MCF 10A (cell line): ENCODE measurements around the gene STPG3. TPM values are rescaled to one million over a fixed set of nuclear protein-coding genes. Genes with fewer than 3 reads are reported as not detected.

Experiments
- BruUV-seq: library from RNA; stranded (reverse); fragments of 400-500 nt; replicated peaks from 2 replicates; lab custom pipeline; 2021; lab: Mats Ljungman, UMichigan
- CTCF ChIA-PET: fragments of 300-600 bp; sonication (Branson Sonifier 250); formaldehyde crosslinking; extraction: SDS; loops from one replicate; lab custom pipeline; 2021; ENCODE audit warnings: antibody characterized with exemption, inconsistent platforms; lab: Yijun Ruan, JAX
- POLR2A ChIA-PET: fragments of 300-600, 350-650 bp; sonication (Branson Sonifier 250); formaldehyde crosslinking; extraction: SDS; loops from one replicate; lab custom pipeline; 2020; ENCODE audit warnings: antibody characterized with exemption, inconsistent platforms; lab: Yijun Ruan, JAX
- DNase-seq: peaks from one replicate; pipeline ENCODE4 v3.0.0-alpha.2; 2018; ENCODE audit not compliant: unreplicated experiment
- H3K27ac Mint-ChIP-seq: one replicate; pipeline ENCODE4 v1.8.0; 2022; ENCODE audit warnings: mild to moderate bottlenecking, low read depth, mixed read lengths; ENCODE audit not compliant: unreplicated experiment
- H3K27me3 Mint-ChIP-seq: one replicate; pipeline ENCODE4 v1.8.0; 2022; ENCODE audit warnings: mixed read lengths; ENCODE audit not compliant: insufficient read depth, unreplicated experiment
- H3K36me3 Mint-ChIP-seq: one replicate; pipeline ENCODE4 v1.8.0; 2022; ENCODE audit warnings: mild to moderate bottlenecking, moderate library complexity, mixed read lengths; ENCODE audit not compliant: insufficient read depth, unreplicated experiment
- H3K4me1 Mint-ChIP-seq: one replicate; pipeline ENCODE4 v1.8.0; 2022; ENCODE audit warnings: mixed read lengths; ENCODE audit not compliant: insufficient read depth, unreplicated experiment
- H3K4me3 Mint-ChIP-seq: one replicate; pipeline ENCODE4 v1.8.0; 2022; ENCODE audit warnings: mild to moderate bottlenecking, moderate library complexity, mixed read lengths; ENCODE audit not compliant: unreplicated experiment
- H3K9me3 Mint-ChIP-seq: one replicate; pipeline ENCODE4 v1.8.0; 2022; ENCODE audit warnings: mixed read lengths; ENCODE audit not compliant: unreplicated experiment
- intact Hi-C: fragments of 100-400 bp; cut with micrococcal nuclease; formaldehyde crosslinking; loops from 2 replicates; pipeline ENCODE4 v1.14.1; 2022
- total RNA-seq: library from RNA; stranded (reverse); gene quantifications from 2 replicates; pipeline ENCODE4 v1.2.3, GENCODE V29; 2022
- TF ChIP-seq, protein P1 (sequence below): fragments of 200-600 bp; IDR thresholded peaks from one replicate; pipeline ENCODE4 v1.8.0; 2022; ENCODE audit warnings: antibody characterized with exemption, mild to moderate bottlenecking; ENCODE audit not compliant: unreplicated experiment

The STPG3 gene
- total RNA-seq, 1 experiment from 2014 or later: not detected

GRCh38 chr9:137231372-137232039, 19.6 kb upstream of the STPG3 start:
- no peak overlapping the region for H3K4me3 Mint-ChIP-seq
- ChIA-PET POLR2A (interaction anchor here (0.8 kb wide), 1 partner anchor 9 kb away, joined by 3 read pairs; the partner anchor contains the start of gene TUBB4B), CTCF (no interaction called here)
- no peak overlapping the region for H3K27ac Mint-ChIP-seq
- peaks cover 11% of the 10 kb centered on the region for H3K4me1 Mint-ChIP-seq
- peaks cover 7% of the 10 kb centered on the region for H3K36me3 Mint-ChIP-seq
- TF ChIP-seq, protein P1, sequence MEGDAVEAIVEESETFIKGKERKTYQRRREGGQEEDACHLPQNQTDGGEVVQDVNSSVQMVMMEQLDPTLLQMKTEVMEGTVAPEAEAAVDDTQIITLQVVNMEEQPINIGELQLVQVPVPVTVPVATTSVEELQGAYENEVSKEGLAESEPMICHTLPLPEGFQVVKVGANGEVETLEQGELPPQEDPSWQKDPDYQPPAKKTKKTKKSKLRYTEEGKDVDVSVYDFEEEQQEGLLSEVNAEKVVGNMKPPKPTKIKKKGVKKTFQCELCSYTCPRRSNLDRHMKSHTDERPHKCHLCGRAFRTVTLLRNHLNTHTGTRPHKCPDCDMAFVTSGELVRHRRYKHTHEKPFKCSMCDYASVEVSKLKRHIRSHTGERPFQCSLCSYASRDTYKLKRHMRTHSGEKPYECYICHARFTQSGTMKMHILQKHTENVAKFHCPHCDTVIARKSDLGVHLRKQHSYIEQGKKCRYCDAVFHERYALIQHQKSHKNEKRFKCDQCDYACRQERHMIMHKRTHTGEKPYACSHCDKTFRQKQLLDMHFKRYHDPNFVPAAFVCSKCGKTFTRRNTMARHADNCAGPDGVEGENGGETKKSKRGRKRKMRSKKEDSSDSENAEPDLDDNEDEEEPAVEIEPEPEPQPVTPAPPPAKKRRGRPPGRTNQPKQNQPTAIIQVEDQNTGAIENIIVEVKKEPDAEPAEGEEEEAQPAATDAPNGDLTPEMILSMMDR: no peak
- DNase-seq: no peak
- intact Hi-C loops: no loop called here
- H3K9me3 Mint-ChIP-seq: no peaks in the 10 kb centered on the region
- no TSS peak for BruUV-seq
- no peaks in the 10 kb centered on the region for H3K27me3 Mint-ChIP-seq

- peaks cover 7% of the 10 kb centered on the region for H3K36me3 Mint-ChIP-seq
- ChIA-PET POLR2A (no interaction called here), CTCF (no interaction called here)
- no peak overlapping the region for H3K4me3 Mint-ChIP-seq
- no peak for DNase-seq
- H3K9me3 Mint-ChIP-seq: no peaks in the 10 kb centered on the region
- no peaks in the 10 kb centered on the region for H3K27me3 Mint-ChIP-seq
- no peak overlapping the region for H3K27ac Mint-ChIP-seq
- TF ChIP-seq, protein P1: no peak
- intact Hi-C loops: no loop called here
- H3K4me1 Mint-ChIP-seq: peaks cover 6% of the 10 kb centered on the region
- no TSS peak for BruUV-seq
These were observed 19.0 kb upstream of the STPG3 start for GRCh38 chr9:137232101-137232500.

DNA sequence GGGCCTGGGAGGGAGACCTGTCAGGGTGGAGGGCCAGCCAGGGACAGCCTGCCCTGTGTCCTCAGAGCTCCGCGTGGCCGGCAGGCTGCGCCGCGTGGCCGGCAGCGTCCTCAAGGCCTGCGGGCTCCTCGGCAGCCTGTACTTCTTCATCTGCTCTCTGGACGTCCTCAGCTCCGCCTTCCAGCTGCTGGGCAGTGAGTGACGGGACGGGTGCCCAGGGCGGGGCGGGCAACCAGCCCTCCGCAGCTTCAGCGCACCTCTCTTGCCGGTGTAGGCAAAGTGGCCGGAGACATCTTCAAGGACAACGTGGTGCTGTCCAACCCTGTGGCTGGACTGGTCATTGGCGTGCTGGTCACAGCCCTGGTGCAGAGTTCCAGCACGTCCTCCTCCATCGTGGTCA, 18.6 kb upstream of the STPG3 start:
- no peak for DNase-seq
- H3K27me3 Mint-ChIP-seq: no peaks in the 10 kb centered on the region
- BruUV-seq: no TSS peak
- POLR2A ChIA-PET: no interaction called here
- H3K9me3 Mint-ChIP-seq: no peaks in the 10 kb centered on the region
- no peak overlapping the region for H3K27ac Mint-ChIP-seq
- TF ChIP-seq, protein P1: no peak
- intact Hi-C loops: no loop called here
- H3K4me3 Mint-ChIP-seq: no peak overlapping the region
- H3K4me1 Mint-ChIP-seq: peaks cover 4% of the 10 kb centered on the region
- peaks cover 7% of the 10 kb centered on the region for H3K36me3 Mint-ChIP-seq
- CTCF ChIA-PET: interaction anchor here (0.5 kb wide), 1 partner anchor 186 kb away, joined by 3 read pairs; no protein-coding TSS in a partner anchor

DNA sequence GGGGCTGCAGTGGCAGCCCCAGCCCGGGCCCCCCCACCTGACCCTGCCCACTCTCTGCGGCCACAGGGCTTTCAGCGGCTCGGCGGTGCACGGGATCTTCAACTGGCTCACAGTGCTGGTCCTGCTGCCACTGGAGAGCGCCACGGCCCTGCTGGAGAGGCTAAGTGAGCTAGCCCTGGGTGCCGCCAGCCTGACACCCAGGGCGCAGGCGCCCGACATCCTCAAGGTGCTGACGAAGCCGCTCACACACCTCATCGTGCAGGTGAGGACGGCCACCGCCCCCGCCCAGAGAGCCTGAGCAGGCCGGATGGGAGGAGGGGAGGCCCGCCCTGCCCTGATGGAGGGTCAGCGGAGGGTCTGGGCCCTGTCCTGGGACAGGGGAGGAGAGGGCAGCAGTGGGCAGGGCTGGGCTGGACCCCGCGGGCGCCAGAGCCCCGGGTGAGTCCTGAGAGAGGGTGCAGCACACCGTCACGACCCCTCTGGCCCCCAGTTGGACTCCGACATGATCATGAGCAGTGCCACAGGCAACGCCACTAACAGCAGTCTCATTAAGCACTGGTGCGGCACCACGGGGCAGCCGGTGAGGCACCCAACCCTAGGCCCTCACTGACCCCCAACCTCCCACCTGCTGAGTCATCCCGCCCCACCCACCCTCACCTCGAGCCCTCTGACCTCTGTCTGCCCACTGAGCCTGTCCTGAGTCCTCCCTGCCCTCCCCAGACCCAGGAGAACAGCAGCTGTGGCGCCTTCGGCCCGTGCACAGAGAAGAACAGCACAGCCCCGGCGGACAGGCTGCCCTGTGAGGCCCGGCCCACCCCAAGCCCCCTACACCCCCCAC, 17.7 kb upstream of the STPG3 start:
- H3K4me3 Mint-ChIP-seq: no peak overlapping the region
- DNase-seq: no peak
- no peaks in the 10 kb centered on the region for H3K4me1 Mint-ChIP-seq
- no peaks in the 10 kb centered on the region for H3K9me3 Mint-ChIP-seq
- peaks cover 7% of the 10 kb centered on the region for H3K36me3 Mint-ChIP-seq
- no peaks in the 10 kb centered on the region for H3K27me3 Mint-ChIP-seq
- H3K27ac Mint-ChIP-seq: no peak overlapping the region
- ChIA-PET CTCF (no interaction called here), POLR2A (no interaction called here)
- TF ChIP-seq, protein P1: no peak
- BruUV-seq: no TSS peak
- intact Hi-C loops: no loop called here
